Measurements from ENCODE around the gene PTH2.
"Not testable (repeated sequence)": the region's sequence is repeated elsewhere in the genome, so short reads cannot be mapped to it uniquely, and the experiment has no call there.

Gene PTH2

DNA sequence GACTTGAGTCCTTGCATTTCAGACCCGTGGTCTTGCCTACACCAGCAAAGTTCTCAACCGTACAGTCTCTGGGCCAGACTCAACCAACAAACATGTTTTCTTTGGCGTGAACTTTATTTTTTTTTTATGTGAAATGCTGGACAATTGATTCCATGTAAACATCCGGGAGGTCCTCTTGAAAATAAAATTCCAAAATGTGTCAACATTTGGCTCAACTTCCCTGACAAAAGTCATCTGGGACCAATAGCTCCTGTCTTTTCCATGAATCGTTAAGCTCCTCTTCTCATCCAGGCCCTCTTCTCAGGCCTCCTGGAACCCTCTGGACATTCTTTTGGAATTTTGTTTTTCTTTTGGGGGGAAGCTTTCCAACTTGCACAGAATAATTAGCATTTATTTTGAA is 32.5 kb upstream of the PTH2 start:
- H3K4me3 ChIP-seq (ENCODE audit: low read length): no peak overlapping the region
- no peak for TF ChIP-seq ZNF274 (IDR thresholded peaks at IDR 0.05; ENCODE audit: low read depth, low read length)

DNA sequence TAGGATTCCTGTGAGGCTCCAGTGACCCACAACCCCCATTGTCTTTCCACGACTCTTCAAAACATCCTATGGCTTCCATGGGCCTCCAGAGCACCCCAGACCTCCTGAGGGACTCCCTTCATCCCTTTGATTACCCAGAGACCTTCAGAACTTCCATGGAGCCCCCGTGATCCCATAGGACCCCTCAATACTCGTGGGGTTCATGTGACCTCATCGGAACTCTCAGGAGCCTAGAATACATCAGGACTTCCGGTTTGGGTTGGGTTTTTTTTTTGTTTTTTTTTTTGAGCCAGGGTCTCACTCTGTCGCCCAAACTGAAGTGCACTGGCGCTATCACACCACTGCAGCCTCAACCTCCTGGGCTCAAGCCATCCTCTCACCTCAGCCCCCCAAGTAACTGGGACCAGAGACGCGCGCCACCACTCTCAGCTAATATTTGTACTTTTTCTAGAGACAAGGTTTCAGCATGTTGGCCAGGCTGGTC is 30.6 kb upstream of the PTH2 start:
- H3K4me3 ChIP-seq (ENCODE audit: low read length): peak overlapping the region; percentile 80
- TF ChIP-seq ZNF274 (IDR thresholded peaks at IDR 0.05; ENCODE audit: low read depth, low read length): no peak

- peak within 1 kb of the TSS; percentile 80 for H3K4me3 ChIP-seq (ENCODE audit: low read length)
- no peak for TF ChIP-seq ZNF274 (IDR thresholded peaks at IDR 0.05; ENCODE audit: low read depth, low read length)
Observed at GRCh38 chr19:49453013-49453756, 29.9 kb upstream of the PTH2 start, which contains the start of gene ALDH16A1. Gene ALDH16A1 (plus strand): TSS chr19:49453225. CDS start chr19:49453332, 107 bp downstream.

DNA sequence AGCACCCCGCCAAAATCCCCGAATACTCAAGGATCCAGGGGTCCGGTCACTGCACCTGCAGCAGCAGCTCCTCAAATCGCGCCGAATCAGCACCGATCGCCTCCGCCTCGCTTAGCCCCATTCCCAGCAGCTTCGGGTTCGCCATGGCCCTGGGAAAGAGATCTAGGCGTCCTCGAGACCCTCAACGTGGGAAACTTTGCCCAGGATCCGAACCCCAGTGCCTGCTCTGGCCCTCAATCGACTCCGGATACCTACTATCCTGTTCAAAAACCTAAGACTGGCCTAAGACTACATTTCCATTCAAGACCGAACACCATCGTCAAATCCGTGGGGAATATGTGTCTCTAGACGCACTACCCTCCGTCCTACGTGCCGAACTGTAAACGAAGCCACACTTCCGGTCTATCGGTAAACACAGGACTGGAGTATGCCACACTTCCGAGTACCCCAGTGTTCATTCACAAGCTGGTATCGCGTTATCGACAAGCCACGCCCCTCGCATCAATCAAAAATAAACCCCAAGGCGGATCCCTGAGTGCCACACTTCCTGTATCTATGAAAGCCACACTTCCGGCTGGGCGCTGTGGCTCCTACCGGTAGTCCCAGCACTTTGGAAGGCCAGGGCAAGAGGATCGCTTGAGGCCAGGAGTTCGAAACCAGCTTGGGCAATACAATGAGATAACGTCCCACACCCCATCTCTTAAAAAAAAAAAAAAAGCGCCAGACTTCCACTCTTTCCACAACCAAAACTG is 28.4 kb upstream of the PTH2 start, which contains the start of gene PIH1D1:
PIH1D1 (minus strand) TSS at position 385 of the 752 bp plus-strand sequence; CDS start at position 145, 240 bp downstream.
- H3K4me3 ChIP-seq (ENCODE audit: low read length): peak within 1 kb of the TSS; percentile 90
- TF ChIP-seq ZNF274 (IDR thresholded peaks at IDR 0.05; ENCODE audit: low read depth, low read length): no peak

- TF ChIP-seq ZNF274 (IDR thresholded peaks at IDR 0.05; ENCODE audit: low read depth, low read length): no peak
- H3K4me3 ChIP-seq (ENCODE audit: low read length): peak overlapping the region; percentile 90
Observed at GRCh38 chr19:49450405-49450804, 27.2 kb upstream of the PTH2 start.

GRCh38 chr19:49448432-49448786 is 25.2 kb upstream of the PTH2 start:
- no peak overlapping the region for H3K4me3 ChIP-seq (ENCODE audit: low read length)
- TF ChIP-seq ZNF274 (IDR thresholded peaks at IDR 0.05; ENCODE audit: low read depth, low read length): no peak

- H3K4me3 ChIP-seq (ENCODE audit: low read length): no peak overlapping the region
- TF ChIP-seq ZNF274 (IDR thresholded peaks at IDR 0.05; ENCODE audit: low read depth, low read length): no peak
Observed at GRCh38 chr19:49447485-49448431, 24.5 kb upstream of the PTH2 start.

DNA sequence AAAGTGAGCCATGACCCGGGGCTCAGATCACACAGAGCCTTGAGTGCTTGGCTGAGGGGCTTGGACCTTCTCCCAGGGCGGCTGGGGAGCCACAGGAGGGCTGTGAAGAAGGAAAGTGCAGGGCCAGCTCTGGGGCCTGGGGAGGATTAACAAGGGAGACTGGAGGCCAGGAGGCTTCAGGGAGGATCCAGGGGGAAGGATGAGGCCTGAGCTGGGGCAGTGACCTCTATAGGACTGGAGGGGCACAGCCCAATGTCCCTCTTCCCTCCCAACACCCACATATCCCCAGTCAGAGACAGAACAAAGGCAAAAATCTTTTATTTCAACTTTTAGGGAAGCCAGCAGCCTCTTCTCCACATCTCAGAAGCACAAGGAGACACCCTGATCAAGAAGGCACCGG is 22.8 kb upstream of the PTH2 start:
- no peak overlapping the region for H3K4me3 ChIP-seq (ENCODE audit: low read length)
- no peak for TF ChIP-seq ZNF274 (IDR thresholded peaks at IDR 0.05; ENCODE audit: low read depth, low read length)

GRCh38 chr19:49444100-49444700 is 21.0 kb upstream of the PTH2 start:
- not testable (repeated sequence) for H3K4me3 ChIP-seq (ENCODE audit: low read length)

- no peak for TF ChIP-seq ZNF274 (IDR thresholded peaks at IDR 0.05; ENCODE audit: low read depth, low read length)
- peak overlapping the region; percentile 57; the same call in 1 of the 2 replicates for H3K4me3 ChIP-seq (ENCODE audit: low read length)
Observed at GRCh38 chr19:49443366-49444099, 20.3 kb upstream of the PTH2 start.

GRCh38 chr19:49442771-49443365 is 19.6 kb upstream of the PTH2 start:
- peak overlapping the region; percentile 57; the same call in 1 of the 2 replicates for H3K4me3 ChIP-seq (ENCODE audit: low read length)
- TF ChIP-seq ZNF274 (IDR thresholded peaks at IDR 0.05; ENCODE audit: low read depth, low read length): no peak

DNA sequence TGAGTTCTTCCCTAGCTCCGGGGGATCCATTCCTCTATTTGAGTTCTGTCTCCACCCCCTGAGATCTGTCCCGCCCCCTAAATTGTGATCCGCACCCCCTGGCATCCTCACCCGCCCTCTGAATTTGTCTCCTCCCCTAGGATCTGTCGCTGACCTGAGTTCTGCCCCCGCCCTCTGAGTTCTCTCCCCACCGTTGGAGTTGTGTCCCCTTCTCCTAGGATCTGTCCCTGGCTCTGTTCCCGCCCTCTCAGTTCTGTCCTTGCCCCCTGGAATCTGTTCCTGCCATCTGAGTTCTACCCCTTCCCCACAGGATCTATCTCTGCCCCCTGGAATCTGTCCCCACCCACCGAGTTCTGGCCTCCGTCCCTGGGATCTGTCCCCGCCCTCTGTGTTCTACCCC is 19.1 kb upstream of the PTH2 start:
- no peak for TF ChIP-seq ZNF274 (IDR thresholded peaks at IDR 0.05; ENCODE audit: low read depth, low read length)
- H3K4me3 ChIP-seq (ENCODE audit: low read length): no peak overlapping the region

DNA sequence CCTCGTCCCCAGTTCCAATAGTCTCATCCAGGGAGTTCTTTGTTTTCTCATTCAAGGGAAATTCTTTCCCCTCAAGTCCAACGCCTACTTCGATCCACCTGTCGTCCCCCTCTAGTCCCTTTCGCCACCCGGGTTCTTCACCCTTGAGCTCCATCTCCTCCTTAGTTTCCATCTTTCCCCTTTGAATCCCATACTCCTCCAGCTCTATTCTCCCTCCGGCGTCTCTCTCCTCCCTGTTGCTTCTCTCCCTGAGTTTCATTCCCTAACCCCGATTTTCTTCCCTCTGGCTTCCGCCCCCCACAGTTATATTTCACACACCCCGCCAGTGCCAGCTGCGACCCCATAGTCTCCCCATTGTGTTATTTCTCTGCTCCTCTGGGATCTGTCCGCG is 18.7 kb upstream of the PTH2 start:
- no peak for TF ChIP-seq ZNF274 (IDR thresholded peaks at IDR 0.05; ENCODE audit: low read depth, low read length)
- no peak overlapping the region for H3K4me3 ChIP-seq (ENCODE audit: low read length)
